D341Med (cell line): ENCODE data around the gene PPP2R2B.

Experiments
- DNase-seq: peaks from one replicate; pipeline ENCODE4 v3.0.0; 2012; ENCODE audit warnings: low spot score

The PPP2R2B gene

GRCh38 chr5:146544232-146544631 lies 334.3 kb downstream of the PPP2R2B start:
- no peak for DNase-seq

- peak; percentile 82 for DNase-seq
Observed at GRCh38 chr5:146541958-146542849, 336.4 kb downstream of the PPP2R2B start.

GRCh38 chr5:146540414-146540813 lies 338.1 kb downstream of the PPP2R2B start:
- DNase-seq: no peak

- no peak for DNase-seq
Observed at GRCh38 chr5:146539973-146540372, 338.6 kb downstream of the PPP2R2B start.

GRCh38 chr5:146538432-146538831 lies 340.1 kb downstream of the PPP2R2B start:
- no peak for DNase-seq

GRCh38 chr5:146533882-146534281 lies 344.7 kb downstream of the PPP2R2B start:
- no peak for DNase-seq

GRCh38 chr5:146533260-146533857 lies 345.2 kb downstream of the PPP2R2B start:
- peak; percentile 69 for DNase-seq
